Astrocyte (in vitro differentiated cells and primary cell): ENCODE measurements around the gene THBS1. TPM values are rescaled to one million over a fixed set of nuclear protein-coding genes. Genes with fewer than 3 reads are reported as not detected.

Experiments
- DNase-seq: peaks from one replicate; pipeline ENCODE4 v3.0.0-alpha.2; 2010; ENCODE audit warnings: low read depth
- FAIRE-seq: peaks from 2 replicates; lab custom pipeline; 2011; peaks lifted over from hg19 to GRCh38; lab: Jason Lieb, UNC
- H2AFZ ChIP-seq: 2 replicates; pipeline ENCODE4 v1.6.0; 2012; ENCODE audit warnings: low read depth, low read length, inconsistent platforms
- H3K27ac ChIP-seq: 2 replicates; pipeline ENCODE4 v1.5.1; 2011; ENCODE audit warnings: low read depth, low read length, inconsistent platforms
- H3K27me3 ChIP-seq: 2 replicates; pipeline ENCODE4 v1.6.0; 2011; ENCODE audit warnings: low read length, inconsistent platforms; ENCODE audit not compliant: insufficient read depth
- H3K36me3 ChIP-seq: 2 replicates; pipeline ENCODE4 v1.5.1; 2011; ENCODE audit warnings: low read length, inconsistent platforms; ENCODE audit not compliant: insufficient read depth
- H3K4me1 ChIP-seq: 2 replicates; pipeline ENCODE4 v1.5.1; 2011; ENCODE audit warnings: low read length, inconsistent platforms; ENCODE audit not compliant: insufficient read depth
- H3K4me2 ChIP-seq: 2 replicates; pipeline ENCODE4 v1.6.0; 2012; ENCODE audit warnings: low read length, inconsistent platforms
- H3K4me3 ChIP-seq: 2 replicates; pipeline ENCODE4 v1.5.1; 2011; ENCODE audit warnings: low read depth, mild to moderate bottlenecking, low read length, inconsistent platforms; ENCODE audit not compliant: insufficient read depth
- H3K79me2 ChIP-seq: 2 replicates; pipeline ENCODE4 v1.6.0; 2012; ENCODE audit warnings: mild to moderate bottlenecking, low read length, inconsistent platforms; ENCODE audit not compliant: insufficient read depth
- H3K9ac ChIP-seq: 2 replicates; pipeline ENCODE4 v1.6.0; 2012; ENCODE audit warnings: mild to moderate bottlenecking, low read length, inconsistent platforms
- H3K9me3 ChIP-seq: 2 replicates; pipeline ENCODE4 v1.5.1; 2012; ENCODE audit warnings: low read depth, mild to moderate bottlenecking, low read length, inconsistent platforms; ENCODE audit not compliant: insufficient read depth
- H4K20me1 ChIP-seq: 2 replicates; pipeline ENCODE4 v1.6.0; 2012; ENCODE audit warnings: low read length, inconsistent platforms; ENCODE audit not compliant: insufficient read depth
- H3K27ac Mint-ChIP-seq: one replicate; pipeline ENCODE4 v1.8.0; 2021; ENCODE audit warnings: mild to moderate bottlenecking, mixed read lengths; ENCODE audit not compliant: unreplicated experiment
- H3K27me3 Mint-ChIP-seq: one replicate; pipeline ENCODE4 v1.8.0; 2021; ENCODE audit warnings: low read depth, mixed read lengths; ENCODE audit not compliant: unreplicated experiment
- H3K36me3 Mint-ChIP-seq: one replicate; pipeline ENCODE4 v1.8.0; 2021; ENCODE audit warnings: low read depth, mixed read lengths; ENCODE audit not compliant: unreplicated experiment
- H3K4me1 Mint-ChIP-seq: one replicate; pipeline ENCODE4 v1.8.0; 2021; ENCODE audit warnings: low read depth, mixed read lengths; ENCODE audit not compliant: unreplicated experiment
- H3K4me3 Mint-ChIP-seq: one replicate; pipeline ENCODE4 v1.8.0; 2021; ENCODE audit warnings: mild to moderate bottlenecking, moderate library complexity, mixed read lengths; ENCODE audit not compliant: unreplicated experiment
- H3K9me3 Mint-ChIP-seq: one replicate; pipeline ENCODE4 v1.8.0; 2021; ENCODE audit warnings: mild to moderate bottlenecking, mixed read lengths; ENCODE audit not compliant: unreplicated experiment
- EZH2 ChIP-seq: IDR thresholded peaks from 2 replicates; pipeline ENCODE4 v1.6.1; 2012; ENCODE audit warnings: mild to moderate bottlenecking, low read length, inconsistent platforms; ENCODE audit not compliant: insufficient read depth
- total RNA-seq: library from RNA; stranded (reverse); gene quantifications from 2 replicates; pipeline ENCODE4 v1.2.1, GENCODE V29; 2021
- TF ChIP-seq, protein P1 (sequence below): IDR thresholded peaks from 2 replicates; pipeline ENCODE4 v1.5.1; 2011; ENCODE audit warnings: low read depth, mild to moderate bottlenecking, inconsistent platforms, low read length, moderate library complexity; ENCODE audit not compliant: insufficient read depth

Gene THBS1
- total RNA-seq, 1 donor from 2014 or later, result 720 TPM

DNA sequence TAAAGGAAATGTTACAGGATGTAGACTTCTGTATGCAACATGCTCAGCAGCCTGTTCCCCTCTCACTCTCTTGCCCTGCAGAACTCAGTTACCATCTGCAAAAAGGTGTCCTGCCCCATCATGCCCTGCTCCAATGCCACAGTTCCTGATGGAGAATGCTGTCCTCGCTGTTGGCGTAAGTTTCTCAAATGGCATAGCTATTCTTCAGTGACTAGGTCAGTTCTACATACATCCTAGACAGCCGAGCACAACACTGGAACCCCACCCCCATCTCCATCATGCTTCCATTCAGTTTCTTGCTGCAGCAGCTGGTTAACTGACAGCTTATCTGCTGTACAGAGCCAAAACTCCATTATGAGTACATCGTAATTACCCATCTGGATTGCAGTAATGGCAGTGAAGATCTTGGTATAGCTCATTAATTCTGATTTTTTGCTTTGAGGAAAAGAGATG is 4.5 kb downstream of the THBS1 start:
- H3K36me3 ChIP-seq, result peaks cover 81% of the 10 kb centered on the region
- H3K79me2 ChIP-seq, result peaks cover 47% of the 10 kb centered on the region
- no peaks in the 10 kb centered on the region for H3K9me3 ChIP-seq
- FAIRE-seq (no peak), DNase-seq (no peak)
- Mint-ChIP-seq H3K4me1 (peaks cover 42% of the 10 kb centered on the region), H3K9me3 (no peaks in the 10 kb centered on the region), H3K27me3 (no peaks in the 10 kb centered on the region), H3K27ac (no peak overlapping the region), H3K4me3 (peak overlapping the region; percentile 98), H3K36me3 (peaks cover 25% of the 10 kb centered on the region)
- H3K4me1 ChIP-seq, result peaks cover 43% of the 10 kb centered on the region
- peak overlapping the region; percentile 94 for H3K4me2 ChIP-seq
- H3K27ac ChIP-seq, result no peak overlapping the region
- peak overlapping the region; percentile 96 for H3K9ac ChIP-seq
- H3K27me3 ChIP-seq, result no peaks in the 10 kb centered on the region
- peaks cover 94% of the 10 kb centered on the region for H4K20me1 ChIP-seq
- no peak overlapping the region for H2AFZ ChIP-seq
- no peak for TF ChIP-seq EZH2
- TF ChIP-seq, protein P1, sequence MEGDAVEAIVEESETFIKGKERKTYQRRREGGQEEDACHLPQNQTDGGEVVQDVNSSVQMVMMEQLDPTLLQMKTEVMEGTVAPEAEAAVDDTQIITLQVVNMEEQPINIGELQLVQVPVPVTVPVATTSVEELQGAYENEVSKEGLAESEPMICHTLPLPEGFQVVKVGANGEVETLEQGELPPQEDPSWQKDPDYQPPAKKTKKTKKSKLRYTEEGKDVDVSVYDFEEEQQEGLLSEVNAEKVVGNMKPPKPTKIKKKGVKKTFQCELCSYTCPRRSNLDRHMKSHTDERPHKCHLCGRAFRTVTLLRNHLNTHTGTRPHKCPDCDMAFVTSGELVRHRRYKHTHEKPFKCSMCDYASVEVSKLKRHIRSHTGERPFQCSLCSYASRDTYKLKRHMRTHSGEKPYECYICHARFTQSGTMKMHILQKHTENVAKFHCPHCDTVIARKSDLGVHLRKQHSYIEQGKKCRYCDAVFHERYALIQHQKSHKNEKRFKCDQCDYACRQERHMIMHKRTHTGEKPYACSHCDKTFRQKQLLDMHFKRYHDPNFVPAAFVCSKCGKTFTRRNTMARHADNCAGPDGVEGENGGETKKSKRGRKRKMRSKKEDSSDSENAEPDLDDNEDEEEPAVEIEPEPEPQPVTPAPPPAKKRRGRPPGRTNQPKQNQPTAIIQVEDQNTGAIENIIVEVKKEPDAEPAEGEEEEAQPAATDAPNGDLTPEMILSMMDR, result no peak
- peak overlapping the region; percentile 94 for H3K4me3 ChIP-seq

DNA sequence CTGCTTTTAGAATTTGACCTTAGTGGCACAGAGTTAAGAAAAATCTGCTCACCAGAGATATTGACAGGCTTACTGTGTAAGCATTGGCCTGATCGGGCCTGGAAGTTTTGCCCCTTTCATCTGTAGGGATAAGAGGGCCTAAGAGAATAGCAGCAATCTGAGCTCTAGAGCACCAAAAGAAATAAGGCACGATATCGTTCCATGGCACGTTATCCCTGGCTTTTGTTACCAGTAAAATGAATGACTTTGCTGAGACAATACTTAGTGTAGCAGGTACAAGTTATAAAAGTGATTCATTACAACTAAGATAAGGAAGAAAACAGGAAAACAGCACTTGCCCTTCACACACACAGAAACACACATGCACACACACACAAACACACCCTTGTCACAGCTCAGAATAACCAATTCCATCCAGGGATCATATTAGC is 5.0 kb downstream of the THBS1 start:
- H3K27me3 Mint-ChIP-seq, result no peaks in the 10 kb centered on the region

More for the DNA sequence above, 5.0 kb downstream of the THBS1 start:
- H2AFZ ChIP-seq, result no peak overlapping the region
- peak overlapping the region; percentile 16 for H3K27ac ChIP-seq
- DNase-seq (no peak), FAIRE-seq (peak; percentile 79)
- peaks cover 46% of the 10 kb centered on the region for H3K79me2 ChIP-seq
- H3K4me2 ChIP-seq, result peak overlapping the region; percentile 94
- TF ChIP-seq EZH2, result no peak
- TF ChIP-seq, protein P1, result no peak
- H3K4me1 Mint-ChIP-seq, result peaks cover 44% of the 10 kb centered on the region
- peak overlapping the region; percentile 31 for H3K4me3 ChIP-seq
- H3K9me3 Mint-ChIP-seq, result no peaks in the 10 kb centered on the region
- H3K27ac Mint-ChIP-seq, result no peak overlapping the region
- H3K4me3 Mint-ChIP-seq, result peak overlapping the region; percentile 98
- peaks cover 43% of the 10 kb centered on the region for H3K4me1 ChIP-seq
- peak overlapping the region; percentile 96 for H3K9ac ChIP-seq
- no peaks in the 10 kb centered on the region for H3K27me3 ChIP-seq
- H3K36me3 ChIP-seq, result peaks cover 85% of the 10 kb centered on the region
- H4K20me1 ChIP-seq, result peaks cover 99% of the 10 kb centered on the region
- no peaks in the 10 kb centered on the region for H3K9me3 ChIP-seq
- H3K36me3 Mint-ChIP-seq, result peaks cover 27% of the 10 kb centered on the region
